ENCODE data around the gene SRXN1. TPM values are rescaled to one million over a fixed set of nuclear protein-coding genes. Genes with fewer than 3 reads are reported as not detected.

Gene SRXN1
- total RNA-seq, 4 donors from 2014 or later = 54.3 to 212 (median 135) TPM

GRCh38 chr20:666877-667276 is 13.9 kb upstream of the SRXN1 start:
- Histone ChIP-seq H3K4me3 (replicated peaks in 1 of 3) (no peak overlapping the region), H3K36me3 (no peaks in the 10 kb centered on the region), H3K4me1 (peaks cover 0 to 7% of the 10 kb centered on the region in 2 donors), H3K27ac (no peak overlapping the region), H3K27me3 (peaks cover 18% of the 10 kb centered on the region), H3K9me3 (no peaks in the 10 kb centered on the region)
- WGBS, 2 donors = 48 to 54% methylated on average over 4 of the region's 4 CpGs
- no peak for DNase-seq
- intact Hi-C loops (cut with DNase I) = no loop called here
- TF ChIP-seq POLR2A (IDR thresholded peaks at IDR 0.05) (no peak), CTCF (IDR thresholded peaks at IDR 0.05) (no peak)

- H3K36me3 ChIP-seq = no peaks in the 10 kb centered on the region
- H3K27me3 ChIP-seq = peaks cover 24% of the 10 kb centered on the region
- DNase-seq = no peak
- no peak overlapping the region for H3K4me3 ChIP-seq (replicated peaks in 1 of 3)
- peaks cover 0 to 7% of the 10 kb centered on the region in 2 donors for H3K4me1 ChIP-seq
- intact Hi-C loops (cut with DNase I) = no loop called here
- H3K27ac ChIP-seq = no peak overlapping the region
- no peaks in the 10 kb centered on the region for H3K9me3 ChIP-seq
- 16 to 60% methylated on average over 2 to 5 of the region's 6 CpGs for WGBS, 2 donors
- TF ChIP-seq POLR2A (IDR thresholded peaks at IDR 0.05) (no peak), CTCF (IDR thresholded peaks at IDR 0.05) (no peak)
These were observed 12.3 kb upstream of the SRXN1 start for GRCh38 chr20:665276-665675.

- Histone ChIP-seq H3K27me3 (peaks cover 24% of the 10 kb centered on the region), H3K4me1 (peaks cover 0 to 7% of the 10 kb centered on the region in 2 donors), H3K36me3 (no peaks in the 10 kb centered on the region), H3K4me3 (replicated peaks in 1 of 3) (no peak overlapping the region), H3K27ac (no peak overlapping the region), H3K9me3 (no peaks in the 10 kb centered on the region)
- TF ChIP-seq CTCF (IDR thresholded peaks at IDR 0.05) (no peak), POLR2A (IDR thresholded peaks at IDR 0.05) (no peak)
- DNase-seq = no peak
- intact Hi-C loops (cut with DNase I) = no loop called here
- WGBS, 2 donors = 40 to 53% methylated on average over 12 to 13 of the region's 13 CpGs
These were observed 11.6 kb upstream of the SRXN1 start for GRCh38 chr20:664576-664975.

- intact Hi-C loops (cut with DNase I) = no loop called here
- Histone ChIP-seq H3K27me3 (peaks cover 24% of the 10 kb centered on the region), H3K4me1 (peaks cover 0 to 7% of the 10 kb centered on the region in 2 donors), H3K9me3 (no peaks in the 10 kb centered on the region), H3K27ac (no peak overlapping the region), H3K4me3 (replicated peaks in 1 of 3) (no peak overlapping the region), H3K36me3 (no peaks in the 10 kb centered on the region)
- 10% methylated on average over 8 of the region's 60 CpGs; no CpG with 5 or more reads in 1 of the 2 donors for WGBS, 2 donors
- TF ChIP-seq POLR2A (IDR thresholded peaks at IDR 0.05) (no peak), CTCF (IDR thresholded peaks at IDR 0.05) (no peak)
- no peak for DNase-seq
These were observed 11.2 kb upstream of the SRXN1 start for GRCh38 chr20:664151-664550.

GRCh38 chr20:663315-664090 is 10.5 kb upstream of the SRXN1 start:
- H3K36me3 ChIP-seq = no peaks in the 10 kb centered on the region
- WGBS, 2 donors = 6 to 11% methylated on average over 24 to 31 of the region's 84 CpGs
- intact Hi-C loops (cut with DNase I) = no loop called here
- no peak overlapping the region for H3K27ac ChIP-seq
- H3K9me3 ChIP-seq = no peaks in the 10 kb centered on the region
- peaks cover 0 to 7% of the 10 kb centered on the region in 2 donors for H3K4me1 ChIP-seq
- no peak for TF ChIP-seq CTCF (IDR thresholded peaks at IDR 0.05)
- TF ChIP-seq POLR2A (IDR thresholded peaks at IDR 0.05) = no peak
- H3K27me3 ChIP-seq = peaks cover 24% of the 10 kb centered on the region
- no peak for DNase-seq
- H3K4me3 ChIP-seq (replicated peaks in 1 of 3) = no peak overlapping the region

All from thyroid gland (tissue), 4 donors.